GM10248 (cell line): ENCODE results near the gene IFNLR1.

ENCODE experiments used
- CTCF ChIA-PET: fragments of 300-600 bp; sonication (Branson Sonifier 250); formaldehyde crosslinking; extraction: SDS; loops from one replicate; lab custom pipeline; 2021; ENCODE audit warnings: antibody characterized with exemption; lab: Yijun Ruan, JAX
- POLR2A ChIA-PET: fragments of 350-650 bp; sonication (Branson Sonifier 250); formaldehyde crosslinking; extraction: SDS; loops from one replicate; lab custom pipeline; 2020; ENCODE audit warnings: antibody characterized with exemption; lab: Yijun Ruan, JAX
- DNase-seq: peaks from one replicate; pipeline ENCODE4 v3.0.0; 2012; ENCODE audit errors: extremely low spot score
- CTCF ChIP-seq: IDR thresholded peaks from 2 replicates; pipeline ENCODE4 v1.5.1; 2012; ENCODE audit warnings: mild to moderate bottlenecking, low read depth; ENCODE audit errors: extremely low read depth, missing control alignments, control extremely low read depth

IFNLR1 gene

DNA sequence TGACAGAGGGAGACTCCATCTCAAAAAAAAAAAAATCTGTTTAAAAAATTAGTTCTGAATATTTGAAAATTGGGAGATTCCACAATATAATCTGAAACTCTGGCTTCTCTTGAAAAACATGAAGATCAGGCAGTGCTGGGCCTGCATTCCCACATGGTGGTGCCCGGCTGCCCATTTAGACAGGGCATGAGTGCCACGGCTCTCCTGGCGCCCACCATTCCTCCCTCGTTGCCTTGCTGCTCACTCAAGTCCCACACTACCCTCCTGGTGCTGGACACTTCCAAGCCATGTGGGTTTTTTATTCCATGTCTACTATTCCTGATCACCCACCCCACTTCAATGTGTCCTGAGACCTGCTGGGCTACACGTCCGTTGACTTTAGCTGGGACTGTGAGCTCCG lies 64.3 kb downstream of the IFNLR1 start:
- DNase-seq, result no peak
- ChIA-PET CTCF (no interaction called here), POLR2A (no interaction called here)
- no peak for TF ChIP-seq CTCF

DNA sequence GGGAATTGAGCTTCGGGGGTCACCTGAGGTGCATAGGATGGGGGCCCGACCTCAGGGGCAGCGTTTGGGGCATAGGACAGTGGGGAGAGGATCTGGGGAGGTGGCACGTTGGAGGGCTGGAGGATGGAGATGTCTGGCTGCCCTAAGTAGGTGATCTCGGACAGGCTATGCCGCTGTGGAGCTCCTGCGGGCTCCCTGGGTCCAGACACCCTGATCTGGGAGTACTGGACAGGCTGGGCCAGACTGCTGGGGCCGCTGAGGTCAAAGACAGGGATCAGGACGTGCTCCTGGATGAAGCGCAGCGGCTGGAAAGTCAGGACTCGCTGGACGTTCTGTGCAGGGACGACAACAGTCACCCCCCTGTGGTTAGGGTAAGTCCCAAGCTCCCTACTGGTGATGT lies 65.7 kb downstream of the IFNLR1 start:
- CTCF ChIA-PET, result interaction anchor here (0.6 to 1.5 kb wide), 4 partner anchors 9 to 78 kb away, joined by 3 to 4 read pairs (median 4); partner anchors contain the start of gene MYOM3
- DNase-seq, result no peak
- no peak for TF ChIP-seq CTCF
- POLR2A ChIA-PET, result no interaction called here

GRCh38 chr1:24120965-24121364 lies 66.1 kb downstream of the IFNLR1 start:
- no peak for TF ChIP-seq CTCF
- ChIA-PET CTCF (interaction anchor here (0.9 to 1.5 kb wide), 3 partner anchors 9 to 78 kb away, joined by 3 to 4 read pairs (median 4); partner anchors contain the start of gene MYOM3), POLR2A (no interaction called here)
- DNase-seq, result no peak

- ChIA-PET CTCF (interaction anchor here (1.2 kb wide), 2 partner anchors 9 to 30 kb away, joined by 3 read pairs; no protein-coding TSS in a partner anchor), POLR2A (no interaction called here)
- no peak for DNase-seq
Measured at GRCh38 chr1:24119859-24120756, 67.0 kb downstream of the IFNLR1 start.

GRCh38 chr1:24119489-24119858 lies 67.6 kb downstream of the IFNLR1 start:
- POLR2A ChIA-PET, result no interaction called here
- TF ChIP-seq CTCF, result no peak
- CTCF ChIA-PET, result interaction anchor here (1.2 kb wide), 2 partner anchors 10 to 31 kb away, joined by 3 read pairs; no protein-coding TSS in a partner anchor
- DNase-seq, result no peak

More at GRCh38 chr1:24119859-24120756, 67.0 kb downstream of the IFNLR1 start:
- no peak for TF ChIP-seq CTCF

DNA sequence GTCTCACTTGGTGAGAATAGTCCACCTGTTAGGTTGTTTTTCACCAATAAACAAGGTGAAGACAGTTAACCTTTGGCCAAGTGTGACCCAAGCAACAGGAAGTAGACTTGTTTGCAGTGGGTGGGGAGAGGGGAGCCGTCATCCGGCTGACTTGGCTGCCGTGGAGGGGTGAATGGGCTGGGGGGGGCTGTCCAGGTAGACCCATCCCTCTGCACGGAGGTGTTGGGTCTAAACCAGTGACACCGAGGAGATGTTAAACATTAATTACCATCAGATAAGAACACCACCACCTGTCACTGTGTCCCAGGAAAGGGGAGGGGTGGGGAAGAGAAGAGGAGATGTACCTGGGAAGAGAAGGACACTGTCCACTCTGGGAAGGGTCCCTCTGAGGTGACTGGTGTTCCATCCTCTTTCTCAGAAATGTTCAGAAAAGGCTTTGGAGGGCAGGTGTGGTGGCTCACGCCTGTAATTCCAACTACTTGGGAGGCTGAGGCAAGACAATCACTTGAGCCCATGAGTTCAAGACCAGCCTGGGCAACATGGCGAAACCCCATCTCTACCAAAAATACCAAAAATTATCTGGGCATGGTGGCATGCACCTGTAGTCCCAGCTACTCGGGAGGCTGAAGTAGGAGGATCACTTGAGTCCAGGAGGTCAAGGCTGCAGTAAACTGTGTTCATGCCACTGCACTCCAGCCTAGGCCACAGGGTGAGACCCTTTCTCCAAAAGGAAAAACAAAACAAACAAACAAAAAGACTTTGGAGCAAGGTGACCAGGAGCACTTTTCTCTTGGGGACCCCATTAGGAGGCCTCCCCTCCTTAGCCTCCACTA lies 68.5 kb downstream of the IFNLR1 start:
- no peak for TF ChIP-seq CTCF
- POLR2A ChIA-PET, result no interaction called here
- DNase-seq, result no peak
- CTCF ChIA-PET, result interaction anchor here (1.9 kb wide), 1 partner anchor 32 kb away, joined by 6 read pairs; no protein-coding TSS in a partner anchor
